ENCODE measurements around the gene PDE5A. TPM values are rescaled to one million over a fixed set of nuclear protein-coding genes. Genes with fewer than 3 reads are reported as not detected.

The PDE5A gene
- 2.3 and 3.2 TPM in 2 replicates for total RNA-seq
- polyA plus RNA-seq = 0.59 and 0.73 TPM in 2 replicates
- 0.83 and 0.87 TPM in 2 replicates for polyA plus RNA-seq (2011; cell fraction: cytosol; rRNA removed)
- 2.5 and 3.6 TPM in 2 replicates for polyA plus RNA-seq (2011; cell fraction: nucleus; rRNA removed)
- polyA plus RNA-seq (2012) = 4.4 and 5.4 TPM in 2 replicates
- 4.0 and 5.0 TPM in 2 replicates for polyA minus RNA-seq
- polyA minus RNA-seq (2011; cell fraction: cytosol; rRNA and poly(A)+ RNA removed) = 0.61 TPM
- polyA minus RNA-seq (2011; cell fraction: nucleus; rRNA and poly(A)+ RNA removed) = 9.8 and 20.4 TPM in 2 replicates
- percentile 38 among the genes with signal in this experiment for Bru-seq, nascent RNA
- percentile 37 among the genes with signal in this experiment for BruChase-seq, experiment 1, labeled RNA remaining after a 6-hour chase
- BruChase-seq, experiment 2, labeled RNA remaining after a 2-hour chase = percentile 37 among the genes with signal in this experiment
- long read RNA-seq, partial matches to known transcripts = 0 of 13 reads
- long read RNA-seq, other reads (novel, unspliced or antisense) = 13 of 13 reads

GRCh38 chr4:119628281-119629141, at the start of gene PDE5A:
TSS of gene PDE5A (minus strand) at chr4:119628804. CDS start at chr4:119628671, 133 bp downstream.
- no peaks in the 10 kb centered on the region for H3K79me2 ChIP-seq (ENCODE audit: control insufficient read depth, insufficient read depth, low read length)
- H3K27ac ChIP-seq (ENCODE audit: insufficient read depth, low read depth, low read length) = no peak within 1 kb of the TSS
- H3K4me1 ChIP-seq (ENCODE audit: control insufficient read depth, extremely low read depth, insufficient read depth, low read length) = peaks cover 14% of the 10 kb centered on the region
- dilution Hi-C loops (cut with MboI; ENCODE audit: extremely low pct_ligation_motif_present, low sequenced_read_pairs) (no loop called here), intact Hi-C loops (cut with micrococcal nuclease) (loop anchor here (1.0 to 5.0 kb wide), 5 partner anchors 69 to 886 kb away; partner anchors contain the start of gene USP53)
- DNase-seq (ENCODE audit: low read depth, low spot score) (peak; percentile 78), FAIRE-seq (peak; percentile 77)
- H3K4me3 ChIP-seq (replicated peaks in 1 of 3; ENCODE audit: insufficient read depth in 1 of 3, low read depth in 1 of 3, low read length in 3 of 3) = peak within 1 kb of the TSS; percentile 74 to 78 (median 78)
- TF ChIP-seq JUN (IDR thresholded peaks at IDR 0.05; ENCODE audit: borderline replicate concordance, insufficient read depth, insufficient read length, low read depth) (no peak), CTCF (IDR thresholded peaks at IDR 0.05; ENCODE audit: extremely low read depth in 1 of 2, insufficient read depth in 1 of 2, low read depth in 1 of 2, low read length in 2 of 2) (peak; percentile 71 to 79), MAX (IDR thresholded peaks at IDR 0.05; ENCODE audit: insufficient read depth, insufficient read length) (no peak)
- peaks cover 0 to under 1% of the 10 kb centered on the region in 2 experiments for H3K27me3 ChIP-seq (ENCODE audit: control insufficient read depth in 2 of 2, insufficient read depth in 2 of 2, low read length in 2 of 2)
- BruUV-seq (replicated peaks) = no TSS peak
- H3K36me3 ChIP-seq (ENCODE audit: control insufficient read depth in 2 of 2, extremely low read depth in 1 of 2, insufficient read depth in 2 of 2, low read length in 2 of 2) = no peaks in the 10 kb centered on the region
- POLR2A ChIA-PET = interaction anchor here (0.8 kb wide), 1 partner anchor 428 kb away, joined by 3 read pairs; no protein-coding TSS in a partner anchor
- H4K20me1 ChIP-seq (replicated peaks; ENCODE audit: control insufficient read depth, extremely low read depth, insufficient read depth, low read length) = no peaks in the 10 kb centered on the region
- no peaks in the 10 kb centered on the region for H3K9me3 ChIP-seq (replicated peaks; ENCODE audit: control insufficient read depth, insufficient read depth, low read length)
- CTCF ChIA-PET = interaction anchor here (0.6 to 3.1 kb wide), 72 partner anchors 9 to 646 kb away, joined by 3 to 149 read pairs (median 4); a partner anchor contains a TSS
- H3K4me2 ChIP-seq (ENCODE audit: insufficient read depth, low read length) = peak within 1 kb of the TSS; percentile 97
- peak within 1 kb of the TSS; percentile 41 for H3K9ac ChIP-seq (replicated peaks; ENCODE audit: extremely low read depth, insufficient read depth, low read length)
- H3K9me1 ChIP-seq (replicated peaks; ENCODE audit: control insufficient read depth, extremely low read depth, insufficient read depth, low read length) = no peaks in the 10 kb centered on the region
- H2AFZ ChIP-seq (ENCODE audit: low read depth, low read length) = peak within 1 kb of the TSS; percentile 97
